Measurements from ENCODE around the gene PLPP4.

GRCh38 chr10:120436439-120437112 lies 20.5 kb upstream of the PLPP4 start:
- TF ChIP-seq CTCF (IDR thresholded peaks at IDR 0.05; ENCODE audit: low read depth, low read length) (peak; percentile 48), EZH2phosphoT487 (IDR thresholded peaks at IDR 0.05; ENCODE audit: low read depth) (no peak)

Data from OCI-LY3 (cell line).